Measurements from ENCODE around the gene YAF2. TPM values are rescaled to one million over a fixed set of nuclear protein-coding genes. Genes with fewer than 3 reads are reported as not detected.
A peak's percentile ranks its signal among the peaks of the same experiment; 100 is the strongest.

Gene YAF2
- total RNA-seq, 1 donor from 2014 or later: 35.4 TPM

GRCh38 chr12:42141981-42142606 is 96.0 kb downstream of the YAF2 start:
- H3K4me3 Mint-ChIP-seq (ENCODE audit: unreplicated experiment): no peak overlapping the region
- no peaks in the 10 kb centered on the region for H3K9me3 Mint-ChIP-seq (ENCODE audit: low read depth)

GRCh38 chr12:42140901-42141300 is 97.1 kb downstream of the YAF2 start:
- Mint-ChIP-seq H3K27ac (ENCODE audit: unreplicated experiment) (peak overlapping the region; percentile 28), H3K36me3 (ENCODE audit: low read depth) (no peaks in the 10 kb centered on the region), H3K4me1 (ENCODE audit: low read depth) (peaks cover 33% of the 10 kb centered on the region), H3K27me3 (ENCODE audit: low read depth) (no peaks in the 10 kb centered on the region), H3K4me3 (ENCODE audit: unreplicated experiment) (no peak overlapping the region), H3K9me3 (ENCODE audit: low read depth) (no peaks in the 10 kb centered on the region)
- TF ChIP-seq CTCF (IDR thresholded peaks at IDR 0.05): no peak
- no peak for DNase-seq (ENCODE audit: low spot score)

More at GRCh38 chr12:42141981-42142606, 96.0 kb downstream of the YAF2 start:
- no peaks in the 10 kb centered on the region for H3K27me3 Mint-ChIP-seq (ENCODE audit: low read depth)
- TF ChIP-seq CTCF (IDR thresholded peaks at IDR 0.05): no peak
- H3K36me3 Mint-ChIP-seq (ENCODE audit: low read depth): no peaks in the 10 kb centered on the region
- H3K4me1 Mint-ChIP-seq (ENCODE audit: low read depth): peaks cover 41% of the 10 kb centered on the region
- no peak for DNase-seq (ENCODE audit: low spot score)
- H3K27ac Mint-ChIP-seq (ENCODE audit: unreplicated experiment): no peak overlapping the region

DNA sequence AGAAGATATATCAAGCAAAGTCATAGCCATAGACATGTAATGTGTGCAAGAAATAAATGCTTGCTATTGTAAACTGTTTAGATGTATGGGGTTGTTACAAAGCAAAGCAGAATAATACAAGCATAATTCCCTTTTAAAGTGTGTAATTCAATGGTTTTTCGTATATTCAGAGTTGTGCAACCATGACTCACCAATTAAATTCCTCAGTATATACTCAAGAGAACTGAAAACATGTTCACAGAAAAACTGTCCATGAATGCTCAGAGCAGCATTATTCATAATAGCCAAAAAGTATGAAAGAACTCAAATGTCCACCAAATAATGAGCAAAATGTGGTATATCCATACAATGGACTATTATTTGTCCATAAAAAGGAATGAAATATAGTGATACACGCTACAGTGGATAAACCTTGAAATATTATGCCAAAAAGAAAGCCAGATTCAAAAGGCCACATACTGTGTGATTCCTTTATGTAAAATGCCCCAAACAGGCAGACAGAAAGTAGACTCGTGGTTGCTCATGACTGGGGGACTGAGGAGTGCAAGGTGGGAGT is 102.7 kb downstream of the YAF2 start:
- H3K27ac Mint-ChIP-seq (ENCODE audit: unreplicated experiment): peak overlapping the region; percentile 18
- no peak for TF ChIP-seq CTCF (IDR thresholded peaks at IDR 0.05)
- H3K4me1 Mint-ChIP-seq (ENCODE audit: low read depth): peaks cover 27% of the 10 kb centered on the region
- H3K27me3 Mint-ChIP-seq (ENCODE audit: low read depth): no peaks in the 10 kb centered on the region
- H3K9me3 Mint-ChIP-seq (ENCODE audit: low read depth): peaks cover 4% of the 10 kb centered on the region
- H3K4me3 Mint-ChIP-seq (ENCODE audit: unreplicated experiment): no peak overlapping the region
- no peaks in the 10 kb centered on the region for H3K36me3 Mint-ChIP-seq (ENCODE audit: low read depth)
- no peak for DNase-seq (ENCODE audit: low spot score)

DNA sequence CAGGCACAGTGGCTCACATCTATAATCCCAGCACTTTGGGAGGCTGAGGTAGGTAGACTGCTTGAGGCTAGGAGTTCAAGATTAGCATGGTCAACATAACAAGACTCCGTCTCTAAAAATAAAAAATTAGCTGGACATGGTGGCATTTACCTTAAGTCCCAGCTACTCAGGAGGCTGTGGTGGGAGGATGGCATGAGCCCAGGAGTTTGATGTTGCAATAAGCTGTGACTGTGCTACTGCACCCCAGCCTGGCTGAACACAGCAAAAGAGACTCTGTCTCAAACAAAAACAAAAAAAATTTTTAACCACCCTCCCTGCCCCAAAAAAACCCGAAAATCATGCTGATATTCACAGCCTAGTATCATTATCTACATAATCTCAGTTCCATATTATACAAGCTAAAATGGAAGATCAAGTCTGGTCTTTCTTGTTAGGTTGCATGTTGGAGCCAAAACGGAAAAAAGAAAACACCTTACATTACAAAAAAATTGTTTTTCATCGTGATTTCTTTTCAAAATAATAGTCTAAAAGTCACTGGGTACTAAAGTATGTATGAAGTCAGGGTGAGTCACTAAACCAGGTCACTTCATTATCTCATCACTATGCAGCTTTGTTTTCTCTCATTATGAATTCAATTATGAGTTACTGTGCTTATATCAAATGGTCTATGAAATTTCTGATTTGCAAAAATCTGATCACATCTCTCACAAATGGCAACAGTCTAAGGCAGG is 107.2 kb downstream of the YAF2 start:
- Mint-ChIP-seq H3K4me3 (ENCODE audit: unreplicated experiment) (peak overlapping the region; percentile 3), H3K4me1 (ENCODE audit: low read depth) (peaks cover 37% of the 10 kb centered on the region), H3K27ac (ENCODE audit: unreplicated experiment) (peak overlapping the region; percentile 81), H3K27me3 (ENCODE audit: low read depth) (no peaks in the 10 kb centered on the region), H3K36me3 (ENCODE audit: low read depth) (no peaks in the 10 kb centered on the region), H3K9me3 (ENCODE audit: low read depth) (peaks cover 4% of the 10 kb centered on the region)
- no peak for TF ChIP-seq CTCF (IDR thresholded peaks at IDR 0.05)
- DNase-seq (ENCODE audit: low spot score): no peak

- H3K27me3 Mint-ChIP-seq (ENCODE audit: low read depth): no peaks in the 10 kb centered on the region
- H3K36me3 Mint-ChIP-seq (ENCODE audit: low read depth): no peaks in the 10 kb centered on the region
- H3K27ac Mint-ChIP-seq (ENCODE audit: unreplicated experiment): no peak overlapping the region
- peaks cover 28% of the 10 kb centered on the region for H3K4me1 Mint-ChIP-seq (ENCODE audit: low read depth)
- no peak overlapping the region for H3K4me3 Mint-ChIP-seq (ENCODE audit: unreplicated experiment)
- TF ChIP-seq CTCF (IDR thresholded peaks at IDR 0.05): peak; percentile 98
- DNase-seq (ENCODE audit: low spot score): no peak
- no peaks in the 10 kb centered on the region for H3K9me3 Mint-ChIP-seq (ENCODE audit: low read depth)
Measured at GRCh38 chr12:42129595-42130204, 108.3 kb downstream of the YAF2 start.
